ENCODE results near the gene PRDM16. TPM values are rescaled to one million over a fixed set of nuclear protein-coding genes. Genes with fewer than 3 reads are reported as not detected.
A peak's percentile ranks its signal among the peaks of the same experiment; 100 is the strongest.

The PRDM16 gene
- total and polyA plus RNA-seq, 2 of the 13 experiments (the other 11 are each of a cell fraction or from before 2014, with no cell fraction given): 0.15 to 0.81 TPM

DNA sequence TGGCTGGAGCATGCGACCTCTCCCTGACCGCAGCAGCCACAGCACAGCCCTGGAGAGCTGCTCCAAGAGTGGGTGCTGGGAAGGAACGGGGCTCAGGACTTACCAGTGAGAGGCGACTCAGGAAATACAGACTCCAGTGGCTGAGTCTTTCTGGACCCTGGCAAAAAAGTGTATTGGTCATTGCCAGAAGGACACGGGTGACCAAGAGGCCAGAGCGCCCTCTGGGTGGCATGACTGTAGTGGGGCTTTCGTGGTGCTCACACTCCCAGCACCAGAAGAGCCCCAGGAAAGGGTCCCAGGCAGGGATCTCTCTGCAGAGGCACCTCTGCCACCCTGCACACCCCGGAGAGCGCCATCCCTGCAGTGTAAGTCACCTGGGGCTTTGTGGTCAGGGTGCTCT is 8.9 kb upstream of the PRDM16 start:
- no peaks in the 10 kb centered on the region for H4K20me1 ChIP-seq (ENCODE audit: insufficient read depth, low read length)
- WGBS (ENCODE audit: low lambda C conversion rate): 33% methylated on average over 3 of the region's 9 CpGs
- in situ Hi-C loops (cut with HindIII; ENCODE audit: extremely low pct_ligation_motif_present, low pct_unique_long_range_greater_than_20kb) (loop anchor here (25.0 kb wide), 1 partner anchor 227 kb away; no protein-coding TSS in a partner anchor), intact Hi-C loops (cut with micrococcal nuclease; ENCODE audit: unreplicated experiment) (no loop called here)
- H3K27me3 ChIP-seq (ENCODE audit: control insufficient read depth in 1 of 2, insufficient read depth in 2 of 2, low read length in 2 of 2): peaks cover 10 to 63% of the 10 kb centered on the region in 2 experiments; a peak in 4 of 5 replicates
- FAIRE-seq: no peak
- no peak for ATAC-seq
- H3K9ac ChIP-seq (ENCODE audit: insufficient read depth, low read depth, low read length): no peak overlapping the region
- H3K4me2 ChIP-seq (ENCODE audit: low read depth, low read length): no peak overlapping the region
- TF ChIP-seq, protein P1, sequence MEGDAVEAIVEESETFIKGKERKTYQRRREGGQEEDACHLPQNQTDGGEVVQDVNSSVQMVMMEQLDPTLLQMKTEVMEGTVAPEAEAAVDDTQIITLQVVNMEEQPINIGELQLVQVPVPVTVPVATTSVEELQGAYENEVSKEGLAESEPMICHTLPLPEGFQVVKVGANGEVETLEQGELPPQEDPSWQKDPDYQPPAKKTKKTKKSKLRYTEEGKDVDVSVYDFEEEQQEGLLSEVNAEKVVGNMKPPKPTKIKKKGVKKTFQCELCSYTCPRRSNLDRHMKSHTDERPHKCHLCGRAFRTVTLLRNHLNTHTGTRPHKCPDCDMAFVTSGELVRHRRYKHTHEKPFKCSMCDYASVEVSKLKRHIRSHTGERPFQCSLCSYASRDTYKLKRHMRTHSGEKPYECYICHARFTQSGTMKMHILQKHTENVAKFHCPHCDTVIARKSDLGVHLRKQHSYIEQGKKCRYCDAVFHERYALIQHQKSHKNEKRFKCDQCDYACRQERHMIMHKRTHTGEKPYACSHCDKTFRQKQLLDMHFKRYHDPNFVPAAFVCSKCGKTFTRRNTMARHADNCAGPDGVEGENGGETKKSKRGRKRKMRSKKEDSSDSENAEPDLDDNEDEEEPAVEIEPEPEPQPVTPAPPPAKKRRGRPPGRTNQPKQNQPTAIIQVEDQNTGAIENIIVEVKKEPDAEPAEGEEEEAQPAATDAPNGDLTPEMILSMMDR (CRISPR knock-in tag; IDR thresholded peaks at IDR 0.05): 0 out of 2 replicates have a peak, but pooled peaks have one; percentile 7
- TF ChIP-seq PHF5A (CRISPR knock-in tag; IDR thresholded peaks at IDR 0.05; ENCODE audit: low read depth, unreplicated experiment): no peak
- no peaks in the 10 kb centered on the region for H3K36me3 ChIP-seq (replicated peaks in 1 of 2; ENCODE audit: control insufficient read depth in 1 of 2, insufficient read depth in 2 of 2, low read length in 2 of 2)
- DNase-seq (ENCODE audit: low spot score): no peak
- no TSS peak for BruUV-seq (replicated peaks)
- H2AFZ ChIP-seq (ENCODE audit: low read length): no peak overlapping the region
- POLR2A ChIA-PET: no interaction called here
- no peaks in the 10 kb centered on the region for H3K9me3 ChIP-seq (ENCODE audit: low read length)
- no peaks in the 10 kb centered on the region for H3K79me2 ChIP-seq (ENCODE audit: insufficient read depth, low read length)
- CTCF ChIA-PET (ENCODE audit: low intra/inter-chr PET ratio, low total read pairs): no interaction called here
- no peak overlapping the region for H3K4me3 ChIP-seq (replicated peaks in 1 of 3; ENCODE audit: insufficient read depth in 1 of 3, low read depth in 2 of 3, low read length in 3 of 3)
- H3K27ac ChIP-seq (ENCODE audit: extremely low read length, insufficient read depth, low read length): no peak overlapping the region
- peaks cover 9% of the 10 kb centered on the region; the same call in 1 of the 2 replicates for H3K4me1 ChIP-seq (ENCODE audit: insufficient read depth, low read length)

DNA sequence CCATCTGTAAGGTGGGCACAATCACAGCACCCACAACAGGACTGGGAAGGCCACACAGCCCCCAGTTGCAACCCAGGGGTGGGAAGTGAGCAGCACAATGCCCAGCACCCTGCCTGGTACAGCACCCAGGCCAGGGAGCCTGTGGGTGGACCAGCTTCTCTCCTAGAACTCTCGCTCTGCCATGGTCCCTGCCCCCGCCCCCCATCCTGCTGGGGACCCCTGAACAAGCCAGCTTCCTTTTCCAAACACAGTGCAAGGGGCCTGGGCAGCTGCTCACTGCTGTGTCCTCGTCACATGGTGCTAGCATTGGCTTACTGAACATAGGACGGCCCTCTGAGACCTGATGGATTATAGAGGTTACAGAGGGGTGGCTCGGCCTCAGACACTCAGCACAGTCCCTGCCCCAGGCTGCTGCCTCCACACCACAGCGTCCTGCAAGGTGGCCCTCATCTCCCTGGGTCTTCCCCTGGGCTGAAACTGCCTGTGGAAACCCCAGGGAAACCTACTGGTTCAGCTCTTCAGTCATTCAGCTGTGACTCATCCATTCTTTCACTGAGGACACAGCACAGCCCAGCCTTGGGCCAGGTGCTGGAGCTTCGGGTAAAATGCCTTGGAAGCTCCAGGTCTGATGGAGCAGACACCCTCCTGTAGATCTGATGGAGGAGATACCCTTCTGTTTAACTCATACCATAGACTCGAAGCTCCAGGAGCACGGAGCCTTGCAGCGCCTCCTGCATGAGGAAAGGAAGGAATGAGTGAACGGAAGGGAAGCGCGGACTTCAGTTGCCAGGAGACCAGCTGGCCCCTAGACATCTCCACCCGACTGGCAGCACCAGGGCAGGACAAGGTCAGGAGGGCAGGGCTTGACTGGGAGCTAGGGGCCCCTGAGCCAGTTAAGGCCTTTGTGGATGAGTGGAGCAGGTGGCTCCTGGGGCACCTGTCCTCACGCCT is 8.1 kb upstream of the PRDM16 start:
- H3K4me2 ChIP-seq (ENCODE audit: low read depth, low read length): no peak overlapping the region
- no peak for DNase-seq (ENCODE audit: low spot score)
- POLR2A ChIA-PET: no interaction called here
- no peaks in the 10 kb centered on the region for H3K79me2 ChIP-seq (ENCODE audit: insufficient read depth, low read length)
- in situ Hi-C loops (cut with HindIII; ENCODE audit: extremely low pct_ligation_motif_present, low pct_unique_long_range_greater_than_20kb) (loop anchor here (25.0 kb wide), 1 partner anchor 226 kb away; no protein-coding TSS in a partner anchor), intact Hi-C loops (cut with micrococcal nuclease; ENCODE audit: unreplicated experiment) (no loop called here)
- ATAC-seq: peak; percentile 25
- H3K9ac ChIP-seq (ENCODE audit: insufficient read depth, low read depth, low read length): no peak overlapping the region
- peaks cover 11% of the 10 kb centered on the region; the same call in 1 of the 2 replicates for H3K4me1 ChIP-seq (ENCODE audit: insufficient read depth, low read length)
- no peak overlapping the region for H3K27ac ChIP-seq (ENCODE audit: extremely low read length, insufficient read depth, low read length)
- no peak overlapping the region for H3K4me3 ChIP-seq (replicated peaks in 1 of 3; ENCODE audit: insufficient read depth in 1 of 3, low read depth in 2 of 3, low read length in 3 of 3)
- no peaks in the 10 kb centered on the region for H3K36me3 ChIP-seq (replicated peaks in 1 of 2; ENCODE audit: control insufficient read depth in 1 of 2, insufficient read depth in 2 of 2, low read length in 2 of 2)
- H2AFZ ChIP-seq (ENCODE audit: low read length): no peak overlapping the region
- TF ChIP-seq AHR (CRISPR knock-in tag; IDR thresholded peaks at IDR 0.05): no peak
- 0 out of 2 replicates have a peak, but pooled peaks have one; percentile 15 for TF ChIP-seq ZNF629 (CRISPR knock-in tag; conservative IDR thresholded peaks at IDR 0.05)
- no peaks in the 10 kb centered on the region for H4K20me1 ChIP-seq (ENCODE audit: insufficient read depth, low read length)
- H3K27me3 ChIP-seq (ENCODE audit: control insufficient read depth in 1 of 2, insufficient read depth in 2 of 2, low read length in 2 of 2): peaks cover 10 to 64% of the 10 kb centered on the region in 2 experiments; a peak in 4 of 5 replicates
- no peak for FAIRE-seq
- 33% methylated on average over 10 of the region's 15 CpGs for WGBS (ENCODE audit: low lambda C conversion rate)
- BruUV-seq (replicated peaks): no TSS peak
- CTCF ChIA-PET (ENCODE audit: low intra/inter-chr PET ratio, low total read pairs): no interaction called here
- H3K9me3 ChIP-seq (ENCODE audit: low read length): no peaks in the 10 kb centered on the region
